ENCODE results near the gene GPR85. TPM values are rescaled to one million over a fixed set of nuclear protein-coding genes. Genes with fewer than 3 reads are reported as not detected.
A peak's percentile ranks its signal among the peaks of the same experiment; 100 is the strongest.

Gene GPR85
- total RNA-seq, 4 donors from 2014 or later: 0.90 to 2.8 TPM; not detected in 2

GRCh38 chr7:113085781-113086390, 741 bp downstream of the GPR85 start:
- Histone ChIP-seq H3K9me3 (no peaks in the 10 kb centered on the region), H3K4me3 (peak overlapping the region in 2 of 4 donors; percentile 11 to 60), H3K27me3 (no peaks in the 10 kb centered on the region), H3K4me1 (peaks cover 0 to 21% (median 0%) of the 10 kb centered on the region in 4 donors), H3K36me3 (no peaks in the 10 kb centered on the region), H3K27ac (no peak overlapping the region)
- DNase-seq (ENCODE audit: low spot score in 2 of 2): no peak
- no peak for TF ChIP-seq POLR2A (IDR thresholded peaks at IDR 0.05)
- TF ChIP-seq CTCF (IDR thresholded peaks at IDR 0.05): no peak
- no peak for TF ChIP-seq EP300 (IDR thresholded peaks at IDR 0.05)
- 22 to 37% methylated on average over 16 of the region's 16 CpGs for WGBS, 2 donors

GRCh38 chr7:113084496-113085172, 2.0 kb downstream of the GPR85 start:
- no peak overlapping the region for H3K4me3 ChIP-seq
- no peak for DNase-seq (ENCODE audit: low spot score in 2 of 2)
- no peaks in the 10 kb centered on the region for H3K27me3 ChIP-seq
- no peak overlapping the region for H3K27ac ChIP-seq
- no peaks in the 10 kb centered on the region for H3K9me3 ChIP-seq
- WGBS, 2 donors: 82 to 83% methylated on average over 4 of the region's 4 CpGs
- H3K36me3 ChIP-seq: no peaks in the 10 kb centered on the region
- peaks cover 0 to 21% (median 0%) of the 10 kb centered on the region in 4 donors for H3K4me1 ChIP-seq
- TF ChIP-seq EP300 (IDR thresholded peaks at IDR 0.05) (no peak), CTCF (IDR thresholded peaks at IDR 0.05) (no peak), POLR2A (IDR thresholded peaks at IDR 0.05) (no peak)

- 83 to 84% methylated on average over 10 of the region's 10 CpGs for WGBS, 2 donors
- no peaks in the 10 kb centered on the region for H3K27me3 ChIP-seq
- peaks cover 0 to 21% (median 0%) of the 10 kb centered on the region in 4 donors for H3K4me1 ChIP-seq
- H3K36me3 ChIP-seq: no peaks in the 10 kb centered on the region
- H3K9me3 ChIP-seq: no peaks in the 10 kb centered on the region
- DNase-seq (ENCODE audit: low spot score in 2 of 2): no peak
- no peak overlapping the region for H3K4me3 ChIP-seq
- TF ChIP-seq POLR2A (IDR thresholded peaks at IDR 0.05): no peak
- TF ChIP-seq EP300 (IDR thresholded peaks at IDR 0.05): no peak
- TF ChIP-seq CTCF (IDR thresholded peaks at IDR 0.05): no peak
- H3K27ac ChIP-seq: no peak overlapping the region
Observed at GRCh38 chr7:113083816-113084495, 2.7 kb downstream of the GPR85 start.

GRCh38 chr7:113083132-113083815, 3.4 kb downstream of the GPR85 start:
- Histone ChIP-seq H3K4me3 (no peak overlapping the region), H3K9me3 (no peaks in the 10 kb centered on the region), H3K36me3 (no peaks in the 10 kb centered on the region), H3K27me3 (no peaks in the 10 kb centered on the region), H3K4me1 (peaks cover 0 to 21% (median 0%) of the 10 kb centered on the region in 4 donors), H3K27ac (no peak overlapping the region)
- WGBS, 2 donors: 81 to 88% methylated on average over 1 of the region's 1 CpG
- no peak for DNase-seq (ENCODE audit: low spot score in 2 of 2)
- TF ChIP-seq EP300 (IDR thresholded peaks at IDR 0.05): no peak
- TF ChIP-seq POLR2A (IDR thresholded peaks at IDR 0.05): no peak
- no peak for TF ChIP-seq CTCF (IDR thresholded peaks at IDR 0.05)
